Measurements from ENCODE around the gene DTNB.
"Not testable (repeated sequence)": the region's sequence is repeated elsewhere in the genome, so short reads cannot be mapped to it uniquely, and the experiment has no call there.

The DTNB gene

DNA sequence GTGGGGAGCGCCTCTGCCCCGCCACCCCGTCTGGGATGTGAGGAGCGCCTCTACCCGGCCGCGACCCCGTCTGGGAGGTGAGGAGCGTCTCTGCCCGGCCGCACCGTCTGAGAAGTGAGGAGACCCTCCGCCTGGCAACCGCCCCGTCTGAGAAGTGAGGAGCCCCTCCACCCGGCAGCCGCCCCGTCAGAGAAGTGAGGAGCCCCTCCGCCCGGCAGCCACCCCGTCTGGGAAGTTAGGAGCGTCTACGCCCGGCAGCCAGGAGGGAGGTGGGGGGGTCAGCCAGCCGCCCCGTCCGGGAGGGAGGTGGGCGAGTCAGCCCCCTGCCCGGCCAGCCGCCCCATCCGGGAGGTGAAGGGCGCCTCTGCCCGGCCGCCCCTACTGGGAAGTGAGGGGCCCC, 39.6 kb downstream of the DTNB start:
- not testable (repeated sequence) for H3K27ac ChIP-seq (ENCODE audit: low read depth, low read length, severe bottlenecking); H3K4me1 ChIP-seq (ENCODE audit: control insufficient read depth, insufficient read depth, low read length, poor library complexity, severe bottlenecking); H3K9me3 ChIP-seq (ENCODE audit: control insufficient read depth, low read length); H3K4me3 ChIP-seq (ENCODE audit: extremely low read depth, insufficient read depth, low read length, poor library complexity, severe bottlenecking); H3K36me3 ChIP-seq (ENCODE audit: control insufficient read depth, insufficient read depth, low read length)
- WGBS, 2 experiments (ENCODE audit: insufficient coverage in 2 of 2), result 96% methylated on average over 5 of the region's 34 CpGs; no CpG with 5 or more reads in 1 of the 2 experiments

DNA sequence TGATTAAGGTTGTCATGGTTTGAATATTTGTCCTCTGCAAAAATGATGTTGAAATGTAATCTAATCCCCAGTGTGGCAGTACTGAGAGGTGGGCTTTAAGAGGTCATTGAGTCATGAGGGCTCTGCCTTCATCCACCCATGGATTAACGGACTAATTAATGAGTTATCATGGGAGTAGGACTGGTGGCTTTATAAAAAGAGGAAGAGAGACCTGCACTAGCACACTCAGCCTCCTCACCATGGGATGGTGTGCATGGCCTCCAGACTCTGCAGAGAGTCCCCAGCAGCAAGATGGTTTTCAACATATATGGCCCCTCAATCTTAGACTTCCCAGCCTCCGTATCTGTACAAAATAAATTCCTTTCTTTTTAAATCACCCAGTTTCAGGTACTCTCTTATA, 41.0 kb downstream of the DTNB start:
- no peaks in the 10 kb centered on the region for H3K4me1 ChIP-seq (ENCODE audit: control insufficient read depth, insufficient read depth, low read length, poor library complexity, severe bottlenecking)
- H3K4me3 ChIP-seq (ENCODE audit: extremely low read depth, insufficient read depth, low read length, poor library complexity, severe bottlenecking), result no peak overlapping the region
- 100% methylated on average over 2 of the region's 2 CpGs; no CpG with 5 or more reads in 1 of the 2 experiments for WGBS, 2 experiments (ENCODE audit: insufficient coverage in 2 of 2)
- no peak overlapping the region for H3K27ac ChIP-seq (ENCODE audit: low read depth, low read length, severe bottlenecking)
- no peaks in the 10 kb centered on the region for H3K36me3 ChIP-seq (ENCODE audit: control insufficient read depth, insufficient read depth, low read length)
- peaks cover 3% of the 10 kb centered on the region for H3K9me3 ChIP-seq (ENCODE audit: control insufficient read depth, low read length)

DNA sequence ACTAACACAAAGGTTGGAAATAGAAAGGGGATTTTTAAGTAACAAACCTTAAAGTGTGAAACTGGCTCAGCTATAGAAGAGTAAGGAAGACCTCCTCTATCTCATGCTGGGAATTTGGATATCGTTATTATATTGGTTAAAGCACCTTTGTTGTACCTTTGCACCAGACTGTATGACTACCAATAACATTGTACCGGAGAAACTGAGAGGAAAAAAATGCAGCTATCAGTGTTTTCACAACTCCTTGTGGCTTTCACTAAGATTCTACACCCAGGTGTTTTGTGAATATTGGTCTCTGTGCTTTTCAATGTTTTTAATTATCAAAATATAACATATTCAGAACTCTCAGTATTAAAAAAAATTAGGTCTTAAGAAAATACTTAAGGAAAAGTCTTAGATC, 48.7 kb downstream of the DTNB start:
- H3K27ac ChIP-seq (ENCODE audit: low read depth, low read length, severe bottlenecking), result no peak overlapping the region
- H3K4me3 ChIP-seq (ENCODE audit: extremely low read depth, insufficient read depth, low read length, poor library complexity, severe bottlenecking), result no peak overlapping the region
- H3K36me3 ChIP-seq (ENCODE audit: control insufficient read depth, insufficient read depth, low read length), result no peaks in the 10 kb centered on the region
- no peaks in the 10 kb centered on the region for H3K4me1 ChIP-seq (ENCODE audit: control insufficient read depth, insufficient read depth, low read length, poor library complexity, severe bottlenecking)
- WGBS, 2 experiments (ENCODE audit: insufficient coverage in 2 of 2), result no CpG with 5 or more reads among the region's 2 CpGs
- no peaks in the 10 kb centered on the region for H3K9me3 ChIP-seq (ENCODE audit: control insufficient read depth, low read length)

DNA sequence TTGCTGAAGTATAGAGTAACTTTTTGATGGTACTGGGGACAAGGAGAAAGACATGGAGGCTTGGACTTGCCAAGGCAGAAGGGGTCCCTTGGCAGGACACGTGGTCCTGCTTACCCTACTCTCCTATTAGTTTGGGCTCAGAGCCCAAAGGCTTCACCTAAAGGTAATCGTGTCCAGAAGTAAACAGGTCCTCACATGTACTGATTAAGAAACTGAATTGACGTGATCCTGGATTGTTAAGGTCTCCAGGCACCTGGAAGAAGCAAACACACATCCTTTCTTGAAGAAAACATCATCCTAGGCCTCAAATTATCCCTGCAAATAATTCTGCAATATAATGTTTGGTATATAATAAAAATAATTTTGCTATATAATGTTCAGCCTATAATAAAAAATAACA, 50.0 kb downstream of the DTNB start:
- H3K9me3 ChIP-seq (ENCODE audit: control insufficient read depth, low read length), result no peaks in the 10 kb centered on the region
- no peak overlapping the region for H3K27ac ChIP-seq (ENCODE audit: low read depth, low read length, severe bottlenecking)
- 88 to 90% methylated on average over 2 of the region's 3 CpGs for WGBS, 2 experiments (ENCODE audit: insufficient coverage in 2 of 2)
- H3K4me3 ChIP-seq (ENCODE audit: extremely low read depth, insufficient read depth, low read length, poor library complexity, severe bottlenecking), result no peak overlapping the region
- no peaks in the 10 kb centered on the region for H3K4me1 ChIP-seq (ENCODE audit: control insufficient read depth, insufficient read depth, low read length, poor library complexity, severe bottlenecking)
- no peaks in the 10 kb centered on the region for H3K36me3 ChIP-seq (ENCODE audit: control insufficient read depth, insufficient read depth, low read length)

DNA sequence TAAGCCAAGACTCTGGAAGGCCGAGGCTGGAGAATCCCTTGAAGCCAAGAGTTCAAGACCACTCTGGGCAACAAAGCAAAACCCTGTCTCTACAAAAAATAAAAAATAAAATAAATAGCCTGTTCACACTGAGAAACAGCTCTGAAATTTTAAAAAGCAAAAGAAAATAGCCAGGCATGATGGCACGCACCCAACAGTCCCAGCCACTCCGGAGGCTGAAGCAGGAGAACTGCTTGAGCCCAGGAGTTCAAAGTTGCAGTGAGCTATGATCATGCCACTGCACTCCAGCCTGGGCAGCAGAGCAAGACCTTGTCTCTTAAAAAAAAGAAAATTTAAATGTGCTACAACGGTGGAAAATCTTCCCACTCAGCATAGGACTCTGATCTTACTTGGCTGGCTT, 52.7 kb downstream of the DTNB start:
- H3K4me3 ChIP-seq (ENCODE audit: extremely low read depth, insufficient read depth, low read length, poor library complexity, severe bottlenecking), result no peak overlapping the region
- no peaks in the 10 kb centered on the region for H3K9me3 ChIP-seq (ENCODE audit: control insufficient read depth, low read length)
- no peaks in the 10 kb centered on the region for H3K4me1 ChIP-seq (ENCODE audit: control insufficient read depth, insufficient read depth, low read length, poor library complexity, severe bottlenecking)
- H3K27ac ChIP-seq (ENCODE audit: low read depth, low read length, severe bottlenecking), result no peak overlapping the region
- WGBS, 2 experiments (ENCODE audit: insufficient coverage in 2 of 2), result 81 to 100% methylated on average over 2 of the region's 4 CpGs
- H3K36me3 ChIP-seq (ENCODE audit: control insufficient read depth, insufficient read depth, low read length), result no peaks in the 10 kb centered on the region

DNA sequence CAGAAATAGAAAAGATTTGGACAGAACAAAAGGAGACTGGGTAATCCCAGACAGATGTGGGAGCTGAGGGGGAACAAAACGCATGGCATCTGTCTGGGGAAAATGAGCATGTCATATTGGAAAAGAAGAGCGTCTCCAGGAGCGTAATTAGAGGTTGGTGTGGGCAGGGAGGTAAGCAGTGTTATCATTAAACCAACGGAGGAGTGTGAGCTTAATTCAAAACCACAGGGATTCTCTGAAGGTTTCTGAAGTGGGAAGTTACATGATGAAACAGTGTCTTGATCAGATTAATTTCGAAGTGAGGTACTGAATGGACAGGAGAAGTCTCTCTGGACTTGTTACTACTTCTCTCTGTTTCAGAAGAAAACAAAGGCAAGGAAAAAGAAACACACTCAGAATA, 53.3 kb downstream of the DTNB start:
- no peaks in the 10 kb centered on the region for H3K36me3 ChIP-seq (ENCODE audit: control insufficient read depth, insufficient read depth, low read length)
- WGBS, 2 experiments (ENCODE audit: insufficient coverage in 2 of 2), result 86 to 91% methylated on average over 4 of the region's 5 CpGs
- no peaks in the 10 kb centered on the region for H3K4me1 ChIP-seq (ENCODE audit: control insufficient read depth, insufficient read depth, low read length, poor library complexity, severe bottlenecking)
- H3K4me3 ChIP-seq (ENCODE audit: extremely low read depth, insufficient read depth, low read length, poor library complexity, severe bottlenecking), result no peak overlapping the region
- no peaks in the 10 kb centered on the region for H3K9me3 ChIP-seq (ENCODE audit: control insufficient read depth, low read length)
- H3K27ac ChIP-seq (ENCODE audit: low read depth, low read length, severe bottlenecking), result no peak overlapping the region

DNA sequence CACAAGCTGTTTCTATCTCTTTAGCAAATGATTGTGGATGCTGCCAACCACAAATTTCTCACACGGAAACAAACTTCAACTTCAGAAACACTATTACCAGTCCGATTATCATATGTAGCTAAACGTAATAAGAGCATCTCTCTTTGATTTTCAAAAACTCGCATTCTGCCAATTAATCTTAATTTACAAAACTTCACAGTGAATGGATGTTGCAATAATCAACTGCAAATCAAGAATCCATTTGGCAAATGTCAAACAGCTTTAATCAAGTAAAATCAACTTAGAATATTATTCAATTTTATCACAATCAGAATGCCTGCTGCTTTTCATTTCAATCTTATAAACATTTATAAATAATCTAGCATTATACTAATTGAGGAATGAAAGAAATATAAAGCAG, 54.2 kb downstream of the DTNB start:
- Histone ChIP-seq H3K27ac (ENCODE audit: low read depth, low read length, severe bottlenecking) (no peak overlapping the region), H3K36me3 (ENCODE audit: control insufficient read depth, insufficient read depth, low read length) (no peaks in the 10 kb centered on the region), H3K4me3 (ENCODE audit: extremely low read depth, insufficient read depth, low read length, poor library complexity, severe bottlenecking) (no peak overlapping the region), H3K4me1 (ENCODE audit: control insufficient read depth, insufficient read depth, low read length, poor library complexity, severe bottlenecking) (no peaks in the 10 kb centered on the region), H3K9me3 (ENCODE audit: control insufficient read depth, low read length) (no peaks in the 10 kb centered on the region)
- WGBS, 2 experiments (ENCODE audit: insufficient coverage in 2 of 2), result 91 to 100% methylated on average over 4 of the region's 4 CpGs

DNA sequence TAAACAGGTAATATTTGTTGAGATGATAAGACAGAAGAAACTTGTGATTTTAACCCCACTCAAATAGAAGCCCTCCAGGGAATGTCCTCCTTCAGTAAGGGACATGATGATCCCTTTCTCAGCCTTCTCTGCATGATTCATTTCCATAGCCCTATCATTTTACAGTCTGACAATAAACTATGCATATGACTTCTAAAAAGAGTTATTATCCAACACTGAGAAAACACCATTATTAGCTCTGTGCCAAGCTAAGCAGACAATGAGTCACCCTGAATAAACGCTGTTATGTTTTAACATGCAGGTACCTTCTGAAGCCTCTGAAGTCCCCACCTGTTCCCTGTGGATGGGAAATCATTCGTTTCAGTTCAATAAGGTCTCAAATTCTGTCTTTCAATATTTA, 54.7 kb downstream of the DTNB start:
- Histone ChIP-seq H3K4me3 (ENCODE audit: extremely low read depth, insufficient read depth, low read length, poor library complexity, severe bottlenecking) (no peak overlapping the region), H3K9me3 (ENCODE audit: control insufficient read depth, low read length) (no peaks in the 10 kb centered on the region), H3K36me3 (ENCODE audit: control insufficient read depth, insufficient read depth, low read length) (no peaks in the 10 kb centered on the region), H3K27ac (ENCODE audit: low read depth, low read length, severe bottlenecking) (no peak overlapping the region), H3K4me1 (ENCODE audit: control insufficient read depth, insufficient read depth, low read length, poor library complexity, severe bottlenecking) (no peaks in the 10 kb centered on the region)
- WGBS, 2 experiments (ENCODE audit: insufficient coverage in 2 of 2), result 71 to 83% methylated on average over 2 of the region's 2 CpGs

DNA sequence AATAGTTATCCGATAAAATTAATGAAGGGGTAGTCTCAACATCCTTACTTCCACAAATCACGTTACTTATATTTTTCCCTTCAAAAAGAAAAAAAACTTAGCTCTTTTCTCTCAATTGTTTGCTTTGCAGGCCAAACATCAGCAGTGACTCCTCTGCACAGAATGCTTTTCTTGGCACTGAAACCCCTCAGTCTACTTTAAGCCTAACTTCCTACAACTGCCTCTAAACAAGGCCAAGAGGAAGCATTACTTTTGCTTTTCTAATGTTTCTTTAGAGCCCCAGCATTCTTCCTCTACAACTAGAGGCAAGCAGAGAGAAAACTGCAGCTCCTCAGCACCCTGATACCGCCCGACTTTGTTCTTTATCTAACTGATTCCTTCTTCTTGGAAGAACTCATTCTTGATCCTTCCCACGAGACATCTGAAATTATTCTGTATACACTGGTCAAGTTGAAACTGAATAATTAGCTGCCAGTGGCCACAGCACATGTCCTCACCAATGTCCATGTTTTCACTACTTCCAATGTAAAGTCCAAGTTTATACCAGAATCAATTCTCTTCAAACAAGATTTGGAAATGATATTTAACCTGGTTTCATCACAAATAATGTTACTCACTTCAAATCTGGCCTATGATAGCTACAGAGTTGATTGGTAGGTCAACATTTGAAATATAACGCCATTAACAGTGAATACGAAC, 55.3 kb downstream of the DTNB start:
- H3K9me3 ChIP-seq (ENCODE audit: control insufficient read depth, low read length), result no peaks in the 10 kb centered on the region
- WGBS, 2 experiments (ENCODE audit: insufficient coverage in 2 of 2), result 93 to 100% methylated on average over 3 to 4 of the region's 7 CpGs
- H3K27ac ChIP-seq (ENCODE audit: low read depth, low read length, severe bottlenecking), result no peak overlapping the region
- H3K4me3 ChIP-seq (ENCODE audit: extremely low read depth, insufficient read depth, low read length, poor library complexity, severe bottlenecking), result no peak overlapping the region
- H3K36me3 ChIP-seq (ENCODE audit: control insufficient read depth, insufficient read depth, low read length), result no peaks in the 10 kb centered on the region
- no peaks in the 10 kb centered on the region for H3K4me1 ChIP-seq (ENCODE audit: control insufficient read depth, insufficient read depth, low read length, poor library complexity, severe bottlenecking)

DNA sequence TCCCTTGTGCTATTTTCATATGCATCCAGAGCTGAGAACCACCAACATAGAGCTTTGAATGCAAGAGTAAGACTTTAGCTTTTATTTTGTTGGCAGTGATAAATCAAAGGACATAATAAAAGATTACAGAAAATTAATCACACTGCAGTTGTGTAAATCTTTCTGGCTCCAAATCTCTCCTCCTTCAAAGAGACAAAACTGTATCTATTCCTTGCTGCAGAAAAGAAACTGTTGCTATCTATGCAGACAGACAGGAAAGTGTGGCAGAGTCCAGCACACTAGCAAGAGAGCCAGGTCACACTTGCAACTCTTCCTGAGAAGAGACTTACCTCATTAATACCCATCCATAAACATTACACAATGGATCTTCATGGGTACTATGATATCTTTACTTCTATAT, 57.5 kb downstream of the DTNB start:
- H3K27ac ChIP-seq (ENCODE audit: low read depth, low read length, severe bottlenecking), result no peak overlapping the region
- H3K4me3 ChIP-seq (ENCODE audit: extremely low read depth, insufficient read depth, low read length, poor library complexity, severe bottlenecking), result no peak overlapping the region
- no peaks in the 10 kb centered on the region for H3K4me1 ChIP-seq (ENCODE audit: control insufficient read depth, insufficient read depth, low read length, poor library complexity, severe bottlenecking)
- H3K36me3 ChIP-seq (ENCODE audit: control insufficient read depth, insufficient read depth, low read length), result no peaks in the 10 kb centered on the region
- H3K9me3 ChIP-seq (ENCODE audit: control insufficient read depth, low read length), result no peaks in the 10 kb centered on the region

DNA sequence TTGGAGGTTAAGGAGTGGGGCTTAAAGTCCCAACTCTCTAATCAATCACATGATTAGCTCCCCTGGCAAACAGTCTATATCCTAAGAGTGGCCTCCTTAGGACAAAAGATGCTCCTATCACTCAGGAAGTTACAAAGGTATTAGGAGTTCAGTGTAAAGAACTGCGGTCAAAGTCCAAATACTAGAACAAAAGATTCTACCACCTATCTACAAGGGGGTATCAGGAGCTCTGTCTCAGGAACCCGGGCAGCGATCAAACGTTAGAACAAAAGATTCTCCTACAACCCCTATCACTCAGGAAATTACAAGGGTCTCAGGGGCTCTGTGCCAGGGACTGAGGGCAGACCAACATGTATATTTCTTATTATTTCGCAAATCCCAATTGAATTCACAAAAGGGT, 58.0 kb downstream of the DTNB start:
- Histone ChIP-seq H3K27ac (ENCODE audit: low read depth, low read length, severe bottlenecking) (no peak overlapping the region), H3K4me3 (ENCODE audit: extremely low read depth, insufficient read depth, low read length, poor library complexity, severe bottlenecking) (no peak overlapping the region), H3K9me3 (ENCODE audit: control insufficient read depth, low read length) (no peaks in the 10 kb centered on the region), H3K36me3 (ENCODE audit: control insufficient read depth, insufficient read depth, low read length) (no peaks in the 10 kb centered on the region), H3K4me1 (ENCODE audit: control insufficient read depth, insufficient read depth, low read length, poor library complexity, severe bottlenecking) (no peaks in the 10 kb centered on the region)
- WGBS, 2 experiments (ENCODE audit: insufficient coverage in 2 of 2), result 67 to 70% methylated on average over 3 of the region's 5 CpGs
